Kidney (tissue), 14 donors: ENCODE data around the gene EPS8L1. TPM values are rescaled to one million over a fixed set of nuclear protein-coding genes. Genes with fewer than 3 reads are reported as not detected.
A peak's percentile ranks its signal among the peaks of the same experiment; 100 is the strongest.

Source experiments
- DNase-seq, 5 donors: peaks; one replicate each; pipeline ENCODE4 v3.0.0-alpha.2; 2013 to 2020
- FAIRE-seq: peaks from 2 replicates; lab custom pipeline; 2012; peaks lifted over from hg19 to GRCh38; lab: Jason Lieb, UNC
- H3K27ac ChIP-seq, 2 donors: one replicate each; pipeline ENCODE4 v1.7.0; 2013; ENCODE audit warnings: low read depth in 2 of 2, low read length in 2 of 2, inconsistent platforms in 1 of 2
- H3K27me3 ChIP-seq: one replicate; pipeline ENCODE4 v1.7.1; 2013; ENCODE audit warnings: low read length, inconsistent platforms; ENCODE audit not compliant: control insufficient read depth, insufficient read depth
- H3K36me3 ChIP-seq, 3 donors: one replicate each; pipeline versions ENCODE4 v1.7.0 to v1.7.1; 2013; ENCODE audit warnings: low read length in 3 of 3, control low read depth in 1 of 3, inconsistent platforms in 1 of 3; ENCODE audit not compliant: insufficient read depth in 3 of 3, control insufficient read depth in 2 of 3
- H3K4me1 ChIP-seq, 3 donors: one replicate each; pipeline versions ENCODE4 v1.7.0 to v1.7.1; 2013; ENCODE audit warnings: low read length in 3 of 3, inconsistent platforms in 1 of 3, low read depth in 1 of 3; ENCODE audit not compliant: control insufficient read depth in 2 of 3, insufficient read depth in 2 of 3
- H3K4me3 ChIP-seq, 3 donors: one replicate each; pipeline versions ENCODE4 v1.7.0 to v1.8.1; 2013; ENCODE audit warnings: low read length in 3 of 3, control low read depth in 1 of 3, inconsistent platforms in 1 of 3
- H3K9ac ChIP-seq, 3 donors: one replicate each; pipeline versions ENCODE4 v1.7.0 to v1.7.1; 2013; ENCODE audit warnings: low read length in 3 of 3, control low read depth in 1 of 3, inconsistent platforms in 1 of 3
- H3K9me3 ChIP-seq, 3 donors: one replicate each; pipeline versions ENCODE4 v1.7.0 to v1.7.1; 2013; ENCODE audit warnings: low read length in 3 of 3, control low read depth in 1 of 3, inconsistent platforms in 1 of 3; ENCODE audit not compliant: control insufficient read depth in 2 of 3, insufficient read depth in 1 of 3
- intact Hi-C: fragments of 100-400 bp; cut with DNase I; formaldehyde crosslinking; loops from one replicate; pipeline ENCODE4 v1.11.1; 2022
- polyA plus RNA-seq: library from polyadenylated mRNA; stranded (reverse); fragments of 350-450 nt; fragmentation: Illumina TruSeq; extraction: RNeasy Lipid Tissue Mini Kit (QIAGEN cat#74804); gene quantifications from one replicate; pipeline ENCODE4 v1.2.3, GENCODE V29; 2014; ENCODE audit warnings: low read depth, low replicate concordance; ENCODE audit not compliant: insufficient read depth
- total RNA-seq: library from RNA; stranded (reverse); fragmentation: NEBNext Ultra II Directional; extraction: Animal tissue kit (Norgen Biotek cat#: 25700); gene quantifications from one replicate; pipeline ENCODE4 v1.2.1, GENCODE V29; 2021
- TF ChIP-seq, protein P1 (sequence below): IDR thresholded peaks from 3 replicates; pipeline ENCODE4 v1.5.1; 2012; ENCODE audit warnings: mild to moderate bottlenecking, moderate library complexity, borderline replicate concordance; ENCODE audit not compliant: insufficient read depth; ENCODE audit errors: extremely low read depth
- donor health status: control.
- donor health status: control.
- donor health status: control.
- donor health status: control.
- donor health status: control.
- donor health status: DM: yes; HTN: yes; CAD: no.
- donor health status: Normal renal cell carcinoma (clear cell type).

EPS8L1 gene
- total and polyA plus RNA-seq, 2 donors from 2014 or later = 45.4 to 95.0 TPM

DNA sequence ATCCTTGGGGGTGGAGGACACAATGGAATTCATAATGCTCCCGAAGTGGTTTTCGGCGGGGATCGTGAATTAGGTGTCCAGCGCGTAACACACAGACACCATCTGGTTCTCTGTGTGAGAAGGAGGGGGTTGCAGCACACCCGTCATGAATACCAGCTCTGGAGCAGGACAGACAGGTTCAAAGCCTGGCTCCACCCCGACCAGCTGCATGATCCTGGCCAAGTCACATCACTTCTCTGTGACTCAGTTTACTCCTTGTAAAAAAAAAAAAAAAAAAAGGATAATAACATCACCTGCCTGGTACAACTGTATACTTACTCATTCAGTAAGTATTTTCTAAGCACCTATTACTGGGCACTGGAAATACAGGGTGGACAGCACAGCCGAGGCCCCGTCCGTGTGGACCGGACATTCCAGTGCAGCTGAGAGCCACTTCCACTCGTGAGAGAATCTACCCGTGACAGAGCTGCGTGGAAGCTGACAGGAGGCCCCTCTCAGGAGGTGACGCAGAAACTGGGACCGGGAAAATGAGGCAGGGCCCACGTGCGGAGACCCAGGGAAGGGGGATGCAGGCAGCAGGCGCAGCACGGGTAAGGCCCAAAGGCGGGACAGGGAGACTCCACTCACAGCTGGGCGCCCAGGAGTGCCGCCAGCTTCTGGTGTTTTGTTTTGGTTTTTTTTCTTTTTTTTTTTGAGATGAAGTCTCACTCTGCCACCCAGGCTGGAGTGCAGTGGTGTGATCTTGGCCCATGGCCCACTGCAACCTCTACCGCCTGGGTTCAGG is 24.7 kb upstream of the EPS8L1 start:
- Histone ChIP-seq H3K27me3 (no peaks in the 10 kb centered on the region), H3K9me3 (no peaks in the 10 kb centered on the region), H3K27ac (no peak overlapping the region), H3K36me3 (peaks cover 2 to 48% (median 26%) of the 10 kb centered on the region in 3 donors), H3K4me3 (no peak overlapping the region), H3K4me1 (no peaks in the 10 kb centered on the region), H3K9ac (no peak overlapping the region)
- FAIRE-seq = no peak
- TF ChIP-seq, protein P1, sequence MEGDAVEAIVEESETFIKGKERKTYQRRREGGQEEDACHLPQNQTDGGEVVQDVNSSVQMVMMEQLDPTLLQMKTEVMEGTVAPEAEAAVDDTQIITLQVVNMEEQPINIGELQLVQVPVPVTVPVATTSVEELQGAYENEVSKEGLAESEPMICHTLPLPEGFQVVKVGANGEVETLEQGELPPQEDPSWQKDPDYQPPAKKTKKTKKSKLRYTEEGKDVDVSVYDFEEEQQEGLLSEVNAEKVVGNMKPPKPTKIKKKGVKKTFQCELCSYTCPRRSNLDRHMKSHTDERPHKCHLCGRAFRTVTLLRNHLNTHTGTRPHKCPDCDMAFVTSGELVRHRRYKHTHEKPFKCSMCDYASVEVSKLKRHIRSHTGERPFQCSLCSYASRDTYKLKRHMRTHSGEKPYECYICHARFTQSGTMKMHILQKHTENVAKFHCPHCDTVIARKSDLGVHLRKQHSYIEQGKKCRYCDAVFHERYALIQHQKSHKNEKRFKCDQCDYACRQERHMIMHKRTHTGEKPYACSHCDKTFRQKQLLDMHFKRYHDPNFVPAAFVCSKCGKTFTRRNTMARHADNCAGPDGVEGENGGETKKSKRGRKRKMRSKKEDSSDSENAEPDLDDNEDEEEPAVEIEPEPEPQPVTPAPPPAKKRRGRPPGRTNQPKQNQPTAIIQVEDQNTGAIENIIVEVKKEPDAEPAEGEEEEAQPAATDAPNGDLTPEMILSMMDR = no peak
- DNase-seq = peak in 1 of 5 donors; percentile 63
- intact Hi-C loops = no loop called here

DNA sequence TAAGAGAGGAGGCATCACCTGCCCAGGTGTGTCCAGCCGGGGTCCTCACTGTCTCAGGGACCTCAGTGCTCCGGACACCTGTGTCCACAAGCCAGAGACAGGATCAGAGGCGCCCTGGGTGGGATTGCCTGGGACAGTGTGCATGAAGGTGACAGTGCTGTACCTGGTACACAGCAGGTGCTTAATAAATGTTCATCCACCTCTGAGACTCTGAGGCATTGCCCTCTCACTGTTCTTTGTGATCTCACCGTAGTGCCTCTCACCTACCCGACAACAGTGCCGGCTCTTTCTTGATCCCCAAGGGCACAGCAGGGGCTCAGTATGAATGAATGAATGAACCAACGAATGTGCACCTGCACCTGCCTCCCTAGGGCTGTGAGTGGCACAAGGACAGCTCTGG is 21.9 kb upstream of the EPS8L1 start:
- Histone ChIP-seq H3K36me3 (peaks cover 5 to 38% (median 21%) of the 10 kb centered on the region in 3 donors), H3K9ac (no peak overlapping the region)
- intact Hi-C loops = no loop called here

DNA sequence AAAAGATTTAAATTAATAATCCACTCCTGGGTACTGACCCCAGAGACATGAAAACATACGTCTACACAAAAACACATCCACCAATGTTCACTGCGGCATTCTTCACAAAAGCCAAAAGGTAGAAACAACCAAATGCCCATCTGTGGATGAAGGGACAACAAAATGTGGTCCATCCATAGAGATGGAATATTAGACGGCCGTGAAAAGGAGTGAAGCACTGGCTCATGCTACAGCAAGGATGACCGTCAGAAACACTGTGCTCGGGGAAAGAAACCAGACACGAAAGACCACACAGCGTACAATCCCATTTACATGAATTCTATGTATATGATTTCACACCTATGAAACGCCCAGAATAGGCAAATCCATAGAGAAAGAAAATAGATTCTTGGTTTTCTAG is 18.8 kb upstream of the EPS8L1 start:
- TF ChIP-seq, protein P1 = no peak
- H3K4me1 ChIP-seq = peaks cover 0 to under 1% (median 0%) of the 10 kb centered on the region in 3 donors
- H3K27ac ChIP-seq = no peak overlapping the region
- H3K36me3 ChIP-seq = peaks cover 5 to 26% (median 20%) of the 10 kb centered on the region in 3 donors
- H3K9me3 ChIP-seq = no peaks in the 10 kb centered on the region
- H3K9ac ChIP-seq = no peak overlapping the region
- no peaks in the 10 kb centered on the region for H3K27me3 ChIP-seq
- intact Hi-C loops = no loop called here
- DNase-seq = no peak
- no peak for FAIRE-seq
- no peak overlapping the region for H3K4me3 ChIP-seq

More for the DNA sequence above, 21.9 kb upstream of the EPS8L1 start:
- Histone ChIP-seq H3K27me3 (no peaks in the 10 kb centered on the region), H3K9me3 (no peaks in the 10 kb centered on the region), H3K4me1 (no peaks in the 10 kb centered on the region), H3K27ac (no peak overlapping the region), H3K4me3 (no peak overlapping the region)
- FAIRE-seq (no peak), DNase-seq (no peak)
- TF ChIP-seq, protein P1 = no peak
